Gastroesophageal sphincter (tissue), 3 donors: ENCODE results near the gene CTSK.

Experiments
- POLR2AphosphoS5 ChIP-seq: sonication (generic); formaldehyde crosslinking; IDR thresholded peaks from one replicate; pipeline ENCODE4 v1.6.1; 2017; ENCODE audit warnings: antibody characterized with exemption
- TF ChIP-seq, protein P1 (sequence below), 4 experiments: fragments of 200-600 bp in 2 of 4; fragments of 450-650 bp in 2 of 4; sonication (generic) in 1 of 4; IDR thresholded peaks; one replicate each; pipeline ENCODE4 v1.5.1; 2017 to 2019; ENCODE audit warnings: antibody characterized with exemption in 4 of 4, mild to moderate bottlenecking in 2 of 4, moderate library complexity in 2 of 4

DNA sequence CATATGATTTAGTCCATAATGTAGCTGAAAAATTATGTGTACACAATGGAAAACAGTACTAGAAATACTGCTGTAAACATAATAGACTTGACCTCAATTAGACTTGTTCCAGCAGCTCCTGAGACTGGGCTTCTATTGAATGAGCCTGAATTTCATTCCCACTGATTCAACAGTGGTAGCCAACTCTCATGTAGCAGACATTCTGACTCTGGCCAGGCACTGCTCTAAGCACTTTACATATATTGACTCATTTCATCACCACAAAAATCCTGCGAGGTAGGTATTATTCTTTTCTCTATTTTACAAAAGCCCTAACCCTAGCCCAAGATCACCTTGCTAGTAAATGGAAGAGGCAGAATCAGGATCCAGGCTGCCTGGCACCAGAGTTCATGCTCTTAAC, 29.7 kb downstream of the CTSK start:
- TF ChIP-seq POLR2AphosphoS5, result no peak
- TF ChIP-seq, protein P1, sequence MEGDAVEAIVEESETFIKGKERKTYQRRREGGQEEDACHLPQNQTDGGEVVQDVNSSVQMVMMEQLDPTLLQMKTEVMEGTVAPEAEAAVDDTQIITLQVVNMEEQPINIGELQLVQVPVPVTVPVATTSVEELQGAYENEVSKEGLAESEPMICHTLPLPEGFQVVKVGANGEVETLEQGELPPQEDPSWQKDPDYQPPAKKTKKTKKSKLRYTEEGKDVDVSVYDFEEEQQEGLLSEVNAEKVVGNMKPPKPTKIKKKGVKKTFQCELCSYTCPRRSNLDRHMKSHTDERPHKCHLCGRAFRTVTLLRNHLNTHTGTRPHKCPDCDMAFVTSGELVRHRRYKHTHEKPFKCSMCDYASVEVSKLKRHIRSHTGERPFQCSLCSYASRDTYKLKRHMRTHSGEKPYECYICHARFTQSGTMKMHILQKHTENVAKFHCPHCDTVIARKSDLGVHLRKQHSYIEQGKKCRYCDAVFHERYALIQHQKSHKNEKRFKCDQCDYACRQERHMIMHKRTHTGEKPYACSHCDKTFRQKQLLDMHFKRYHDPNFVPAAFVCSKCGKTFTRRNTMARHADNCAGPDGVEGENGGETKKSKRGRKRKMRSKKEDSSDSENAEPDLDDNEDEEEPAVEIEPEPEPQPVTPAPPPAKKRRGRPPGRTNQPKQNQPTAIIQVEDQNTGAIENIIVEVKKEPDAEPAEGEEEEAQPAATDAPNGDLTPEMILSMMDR (IDR thresholded peaks at IDR 0.05), result no peak
